ENCODE measurements around the gene UNCX. TPM values are rescaled to one million over a fixed set of nuclear protein-coding genes. Genes with fewer than 3 reads are reported as not detected.

The UNCX gene
- polyA plus RNA-seq, 1 donor, result not detected

DNA sequence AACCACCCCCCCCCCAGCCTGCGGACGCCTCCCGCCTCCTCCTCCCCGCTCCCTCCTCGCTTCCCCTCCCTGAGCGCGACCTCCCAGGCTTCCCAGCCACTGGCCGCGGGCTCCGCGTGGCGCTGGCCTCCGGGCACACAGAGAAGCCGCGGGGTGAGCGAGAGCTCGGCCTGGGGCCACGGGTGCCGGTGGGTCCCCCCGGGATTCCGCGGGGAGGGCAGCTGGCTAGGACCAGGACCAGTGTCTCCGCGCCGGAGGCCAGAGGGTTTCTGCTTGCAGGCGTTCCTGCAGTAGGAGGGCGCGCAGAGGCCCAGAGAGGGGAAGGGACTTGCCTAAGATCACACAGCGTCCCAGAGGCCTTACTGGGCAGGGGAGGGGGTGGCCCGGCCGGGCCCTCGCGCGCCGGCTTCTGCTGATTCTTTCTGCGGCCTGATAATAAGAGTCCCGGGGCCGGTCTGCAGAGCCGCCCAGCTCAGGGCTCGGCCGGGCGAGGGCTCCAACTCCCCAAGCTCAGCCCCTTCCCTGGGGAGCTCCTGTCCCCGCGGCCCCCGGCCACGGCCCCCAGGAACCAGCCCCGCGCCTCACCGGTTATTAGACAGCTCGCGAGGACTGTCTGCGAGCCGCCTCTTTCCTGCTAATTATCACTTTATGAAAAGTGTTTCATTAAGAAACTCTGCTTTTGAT lies 10.1 kb downstream of the UNCX start:
- no peak for DNase-seq (ENCODE audit: low read depth)

- DNase-seq (ENCODE audit: low read depth), result no peak
Measured at GRCh38 chr7:1243290-1243963, 10.8 kb downstream of the UNCX start.

GRCh38 chr7:1243964-1244416 lies 11.3 kb downstream of the UNCX start:
- no peak for DNase-seq (ENCODE audit: low read depth)

DNA sequence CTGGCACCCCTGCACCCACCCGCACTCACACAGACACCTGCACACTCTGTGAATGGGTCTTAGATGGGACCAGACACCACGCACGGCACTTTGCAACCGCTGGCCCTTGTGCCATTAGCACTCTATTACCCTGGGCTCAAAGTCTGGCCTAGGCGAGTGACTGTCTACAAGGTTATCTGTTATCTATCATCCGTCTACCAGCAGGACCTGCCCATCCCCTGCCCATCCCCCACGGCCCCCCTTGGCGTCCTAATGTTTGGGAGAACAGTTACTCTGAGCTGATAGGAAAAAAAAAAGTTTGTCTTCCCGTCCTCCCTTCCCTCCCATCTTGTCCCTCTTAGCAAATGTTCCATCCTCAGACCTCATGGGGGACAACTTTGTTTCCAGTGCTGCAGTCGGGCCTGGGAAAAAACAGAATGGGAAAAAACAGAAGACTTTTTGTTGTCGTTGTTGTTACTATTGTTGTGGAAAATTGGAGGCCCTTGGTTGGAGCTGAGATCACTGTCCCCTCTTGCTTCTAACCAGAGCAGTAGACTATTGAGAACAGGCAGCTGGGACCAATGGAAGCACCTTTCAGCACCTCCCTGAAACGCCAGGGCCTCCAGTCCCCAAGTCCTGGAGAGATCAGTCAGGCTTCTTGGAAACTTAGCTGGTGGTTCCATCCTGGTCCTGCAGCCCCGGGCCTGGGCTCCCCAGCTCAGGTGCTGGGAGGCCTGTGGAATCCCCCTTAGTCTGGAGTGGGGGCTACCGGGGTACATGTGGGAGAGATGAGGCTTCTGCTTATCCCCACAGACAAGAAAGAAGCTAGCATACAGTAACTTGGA lies 12.2 kb downstream of the UNCX start:
- DNase-seq (ENCODE audit: low read depth), result no peak

- DNase-seq (ENCODE audit: low read depth), result no peak
Measured at GRCh38 chr7:1245524-1246050, 12.9 kb downstream of the UNCX start.

DNA sequence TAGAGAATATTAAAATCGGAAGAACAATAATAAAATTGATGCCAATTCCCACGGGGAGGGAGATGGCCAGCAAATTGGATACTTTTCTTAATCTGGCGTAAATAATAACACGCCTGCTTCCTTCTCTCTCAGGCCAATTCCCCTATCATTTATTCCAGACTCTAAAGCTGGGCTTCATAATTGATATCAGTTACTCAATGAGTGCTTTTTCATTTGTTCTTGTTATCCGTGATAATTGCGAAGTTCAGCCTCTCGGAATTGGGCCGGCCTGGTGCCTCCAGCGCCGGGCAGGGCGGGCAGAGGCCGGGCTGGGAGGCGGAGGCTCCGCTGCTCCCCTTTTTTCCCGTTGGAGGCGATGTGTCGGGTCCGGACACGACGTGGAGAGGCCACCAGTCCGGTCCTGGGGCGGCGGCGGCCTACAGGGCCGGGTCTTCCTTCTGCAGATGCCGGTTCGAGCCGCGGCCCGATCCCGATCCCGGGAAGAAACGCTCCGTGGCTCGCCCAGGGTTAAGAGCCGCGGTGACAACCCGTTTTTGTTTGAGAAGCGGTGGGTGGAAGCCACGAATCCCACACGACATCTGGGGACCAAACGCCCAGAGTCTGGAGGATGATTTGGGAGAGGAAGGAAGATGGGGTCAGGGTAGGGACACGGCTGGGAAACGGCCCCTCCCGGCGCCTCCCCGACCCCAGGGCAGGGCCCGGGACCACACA lies 13.6 kb downstream of the UNCX start:
- no peak for DNase-seq (ENCODE audit: low read depth)

GRCh38 chr7:1246871-1247526 lies 14.3 kb downstream of the UNCX start:
- DNase-seq (ENCODE audit: low read depth), result no peak

- no peak for DNase-seq (ENCODE audit: low read depth)
Measured at GRCh38 chr7:1247527-1248041, 14.9 kb downstream of the UNCX start.

GRCh38 chr7:1248143-1248915 lies 15.7 kb downstream of the UNCX start:
- no peak for DNase-seq (ENCODE audit: low read depth)

DNA sequence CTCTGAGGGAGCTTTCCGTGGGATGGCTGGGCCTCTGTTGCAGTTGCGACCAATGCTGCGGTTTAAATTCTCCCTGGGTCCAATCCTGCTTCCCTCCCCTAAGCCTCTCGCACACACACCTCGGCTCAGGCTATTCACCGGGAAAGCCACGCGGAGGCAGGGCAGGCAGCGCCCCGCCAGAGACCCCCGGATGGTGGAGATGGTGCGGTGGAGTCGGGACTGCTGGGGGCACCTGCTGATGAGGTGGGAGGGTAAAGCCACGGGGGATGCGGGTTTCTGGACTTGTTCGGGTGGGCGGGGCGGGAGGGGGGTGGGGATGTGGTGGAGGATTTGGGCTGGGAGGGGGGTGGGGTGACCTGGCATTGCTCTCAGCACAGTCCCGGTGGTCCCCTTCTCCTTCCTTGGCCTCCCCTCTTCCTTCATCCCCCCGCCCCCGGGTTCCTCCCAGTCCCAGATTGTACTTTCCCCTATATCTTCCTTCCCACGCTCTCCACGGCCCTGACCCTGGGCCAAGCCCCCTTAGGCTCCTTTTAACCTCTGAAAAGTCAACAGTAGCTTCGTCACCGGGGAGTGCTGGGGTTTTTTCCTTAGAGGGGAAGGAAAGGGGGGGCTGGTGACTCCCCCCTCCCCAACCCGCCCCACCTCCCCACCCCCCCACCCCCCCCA lies 16.4 kb downstream of the UNCX start:
- no peak for DNase-seq (ENCODE audit: low read depth)

GRCh38 chr7:1249731-1250130 lies 17.1 kb downstream of the UNCX start:
- DNase-seq (ENCODE audit: low read depth), result no peak

DNA sequence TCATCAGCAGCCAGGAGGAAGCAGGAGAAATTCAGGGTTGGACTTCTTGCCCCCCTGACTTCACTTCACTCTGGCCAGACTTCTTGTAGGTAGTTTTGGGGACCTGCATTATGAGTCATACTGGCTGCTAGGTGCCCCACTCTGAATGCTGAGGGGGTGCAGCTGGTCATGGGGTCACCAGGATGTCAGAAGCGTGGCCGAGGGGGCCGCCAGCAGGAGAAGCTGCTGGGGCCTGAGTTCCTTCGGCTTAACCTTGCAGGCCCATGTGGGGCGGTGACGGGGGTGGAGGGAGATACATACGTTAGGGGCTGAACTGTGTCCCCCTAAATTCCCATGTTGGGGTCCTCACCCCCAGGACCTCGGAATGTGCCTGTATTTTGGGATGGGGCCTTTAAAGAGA lies 18.2 kb downstream of the UNCX start:
- DNase-seq (ENCODE audit: low read depth), result no peak

DNA sequence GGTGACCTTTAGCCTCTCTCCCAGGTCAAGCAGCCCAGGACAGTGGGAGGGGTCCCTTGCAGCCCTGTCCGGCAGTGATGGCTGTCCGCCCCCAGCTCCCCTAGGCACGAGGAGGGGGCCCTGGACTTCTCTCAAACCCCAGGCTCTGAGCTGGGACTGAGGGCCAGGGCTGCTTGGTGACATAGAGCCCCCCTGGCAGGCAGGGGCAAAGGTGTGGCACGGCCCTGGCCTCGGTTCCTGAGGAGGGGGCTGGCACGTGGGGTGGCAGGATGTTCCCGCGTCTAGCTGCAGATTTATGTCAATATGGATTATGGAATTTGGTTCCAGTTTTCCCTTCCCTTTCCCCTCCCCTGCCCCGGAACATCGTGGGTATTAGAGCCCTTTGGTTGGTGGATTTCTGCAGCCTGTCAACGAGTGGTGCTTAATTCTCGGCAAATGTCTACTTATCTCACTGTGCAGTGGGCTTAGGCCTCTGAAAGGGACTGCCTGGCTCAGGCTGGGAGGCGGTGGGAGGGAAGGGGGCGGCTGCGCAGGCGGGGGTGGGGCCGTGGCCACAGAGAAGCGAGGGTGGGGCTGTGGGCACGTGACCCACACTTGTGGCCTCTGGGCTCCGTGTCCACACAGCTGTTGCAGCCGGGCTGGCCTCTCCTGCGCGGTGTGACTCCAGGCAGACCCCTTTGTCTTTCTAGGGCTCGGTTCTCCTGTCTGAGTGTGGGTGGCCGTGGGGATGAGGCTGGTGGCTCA lies 19.3 kb downstream of the UNCX start:
- no peak for DNase-seq (ENCODE audit: low read depth)

- no peak for DNase-seq (ENCODE audit: low read depth)
Measured at GRCh38 chr7:1252540-1253090, 19.9 kb downstream of the UNCX start.

- DNase-seq (ENCODE audit: low read depth), result no peak
Measured at GRCh38 chr7:1253681-1254181, 21.1 kb downstream of the UNCX start.

GRCh38 chr7:1254281-1255079 lies 21.8 kb downstream of the UNCX start:
- no peak for DNase-seq (ENCODE audit: low read depth)

DNA sequence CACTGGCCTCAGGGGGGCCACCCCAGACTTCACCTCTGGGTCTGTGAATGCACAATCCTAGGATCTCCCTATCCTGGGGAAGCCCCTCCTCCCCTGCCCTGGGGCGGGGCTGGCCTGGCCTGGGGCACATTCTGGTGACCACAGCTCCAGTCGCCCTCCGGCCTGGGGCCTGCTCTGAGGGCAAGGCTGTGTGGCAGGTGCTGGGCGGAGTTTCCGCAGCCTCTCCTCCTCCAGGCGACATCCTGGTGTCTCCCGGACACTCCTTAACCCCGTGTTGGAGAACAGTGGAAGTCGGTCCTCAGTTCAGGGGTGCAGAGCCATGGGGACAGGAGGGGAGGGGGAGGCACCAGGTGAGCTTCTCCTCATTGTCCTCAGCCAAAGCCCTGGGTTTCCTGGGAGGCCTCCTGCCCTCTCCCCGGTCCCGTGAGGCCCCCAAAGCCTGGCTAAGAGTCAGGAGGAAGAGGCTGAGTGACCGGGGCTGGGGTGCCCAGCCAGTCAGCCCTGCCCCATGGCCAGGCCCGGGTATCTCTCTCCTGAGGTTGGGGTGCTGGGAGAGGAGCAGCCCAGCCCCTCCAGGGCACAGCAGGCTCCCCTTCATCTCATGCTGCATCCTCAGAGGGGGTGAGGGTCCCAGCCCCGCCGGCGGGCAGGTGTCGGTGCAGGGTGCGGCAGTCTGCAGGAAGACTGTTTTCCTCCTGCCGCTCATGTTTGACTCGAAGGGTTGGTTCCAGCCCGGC lies 22.6 kb downstream of the UNCX start:
- DNase-seq (ENCODE audit: low read depth), result no peak

All from forelimb muscle (tissue), 1 donor.